MM.1S (cell line): ENCODE data around the gene MPND.

Experiments used
- DNase-seq: peaks from one replicate; pipeline ENCODE4 v3.0.0-alpha.2; 2015
- H2AFZ ChIP-seq: fragments of 300-600 bp; sonication (generic); 2 replicates; pipeline ENCODE4 v1.6.0; 2016; ENCODE audit warnings: antibody characterized with exemption, low read length
- H3F3A ChIP-seq: fragments of 300-600 bp; sonication (generic); 2 replicates; pipeline ENCODE4 v1.6.1; 2016; ENCODE audit warnings: mild to moderate bottlenecking, antibody characterized with exemption, low read length, moderate library complexity, mixed read lengths; ENCODE audit not compliant: insufficient read depth
- H3K27ac ChIP-seq: fragments of 300-600 bp; sonication (generic); 2 replicates; pipeline ENCODE4 v1.5.1; 2016; ENCODE audit warnings: mild to moderate bottlenecking, low read length
- H3K27me3 ChIP-seq: fragments of 300-600 bp; sonication (generic); replicated peaks from 2 replicates; pipeline ENCODE4 v1.6.0; 2016; ENCODE audit warnings: low read length; ENCODE audit not compliant: insufficient read depth
- H3K36me3 ChIP-seq: fragments of 300-600 bp; sonication (generic); replicated peaks from 2 replicates; pipeline ENCODE4 v1.6.1; 2016; ENCODE audit warnings: mild to moderate bottlenecking, low read length, mixed read lengths; ENCODE audit not compliant: insufficient read depth
- H3K4me1 ChIP-seq: fragments of 300-600 bp; sonication (generic); 2 replicates; pipeline ENCODE4 v1.6.1; 2016; ENCODE audit warnings: low read length, mixed read lengths
- H3K4me2 ChIP-seq: fragments of 300-600 bp; sonication (generic); 2 replicates; pipeline ENCODE4 v1.6.0; 2016; ENCODE audit warnings: low read depth, low read length
- H3K4me3 ChIP-seq: fragments of 300-600 bp; sonication (generic); 2 replicates; pipeline ENCODE4 v1.5.1; 2016; ENCODE audit warnings: low read length, mixed read lengths
- H3K79me2 ChIP-seq: fragments of 300-600 bp; sonication (generic); 2 replicates; pipeline ENCODE4 v1.6.1; 2016; ENCODE audit warnings: mixed run types, low read length, mixed read lengths
- H3K9ac ChIP-seq: fragments of 300-600 bp; sonication (generic); 2 replicates; pipeline ENCODE4 v1.6.1; 2016; ENCODE audit warnings: low read length, mixed read lengths
- H3K9me2 ChIP-seq: fragments of 300-600 bp; sonication (generic); replicated peaks from 2 replicates; pipeline ENCODE4 v1.6.1; 2016; ENCODE audit warnings: mild to moderate bottlenecking, low read length, mixed read lengths; ENCODE audit not compliant: insufficient read depth
- H3K9me3 ChIP-seq: fragments of 300-600 bp; sonication (generic); replicated peaks from 2 replicates; pipeline ENCODE4 v1.6.1; 2016; ENCODE audit warnings: mild to moderate bottlenecking, low read length, mixed read lengths; ENCODE audit not compliant: insufficient read depth
- H4K20me1 ChIP-seq: fragments of 300-600 bp; sonication (generic); 2 replicates; pipeline ENCODE4 v1.6.1; 2016; ENCODE audit warnings: mild to moderate bottlenecking, low read length, moderate library complexity, mixed read lengths; ENCODE audit not compliant: insufficient read depth
- EZH2 ChIP-seq: fragments of 300-600 bp; sonication (generic); optimal IDR thresholded peaks from 2 replicates; pipeline ENCODE3; 2017; ENCODE audit warnings: low read depth, mild to moderate bottlenecking, antibody characterized with exemption, low read length, mixed read lengths
- EZH2phosphoT487 ChIP-seq: fragments of 300-600 bp; sonication (generic); IDR thresholded peaks from 2 replicates; pipeline ENCODE4 v1.6.1; 2018; ENCODE audit warnings: antibody characterized with exemption, low read length
- TF ChIP-seq, protein P1 (sequence below): fragments of 300-600 bp; sonication (generic); IDR thresholded peaks from 2 replicates; pipeline ENCODE4 v1.5.1; 2016; ENCODE audit warnings: antibody characterized with exemption, low read length, mixed read lengths

The MPND gene

DNA sequence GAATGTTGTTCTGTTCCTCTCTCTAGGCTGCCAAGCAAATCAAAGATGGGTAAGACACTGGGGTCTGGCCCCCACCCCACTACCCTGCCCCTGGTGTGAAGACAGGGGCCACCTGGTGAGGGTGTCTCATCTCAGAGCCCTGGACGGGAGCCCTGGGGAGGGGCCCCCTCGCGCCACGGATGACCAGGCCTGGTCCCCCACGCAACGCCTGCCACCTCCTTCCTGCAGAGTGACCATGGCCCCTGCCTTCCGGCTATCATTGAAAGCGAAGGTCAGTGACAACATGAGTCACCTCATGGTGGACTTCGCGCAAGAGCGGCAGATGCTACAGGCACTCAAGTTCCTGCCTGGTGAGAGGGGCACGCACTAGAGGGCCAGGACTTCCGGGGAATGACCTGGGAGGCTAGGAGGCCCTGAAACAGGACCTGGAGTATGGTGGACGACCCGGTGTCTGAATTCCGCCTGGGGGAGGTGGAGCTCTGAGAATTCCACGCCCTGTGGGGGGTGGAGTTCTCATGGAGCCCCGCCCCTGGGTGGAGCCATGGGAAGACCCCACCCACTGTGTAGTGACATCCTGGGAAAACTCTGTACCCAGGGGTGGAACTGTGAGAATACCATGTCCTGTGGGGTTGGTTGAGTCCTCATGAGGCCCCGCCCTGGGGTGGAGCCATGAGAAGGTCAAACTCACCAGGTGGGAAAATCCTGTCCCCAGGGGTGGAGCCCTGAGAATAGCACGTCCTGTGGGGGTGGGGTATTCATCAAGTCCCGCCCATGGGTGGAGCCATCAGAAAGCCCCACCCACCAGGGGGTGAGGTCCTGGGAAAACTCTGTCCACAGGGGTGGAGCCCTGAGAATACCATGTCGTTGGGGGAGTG, 32.9 kb upstream of the MPND start:
- peaks cover 58% of the 10 kb centered on the region for H3K27me3 ChIP-seq
- no peaks in the 10 kb centered on the region for H3K9me2 ChIP-seq
- H3K4me2 ChIP-seq: no peak overlapping the region
- H4K20me1 ChIP-seq: no peaks in the 10 kb centered on the region
- no peaks in the 10 kb centered on the region for H3K9me3 ChIP-seq
- no peak overlapping the region for H3K4me3 ChIP-seq
- TF ChIP-seq, protein P1, sequence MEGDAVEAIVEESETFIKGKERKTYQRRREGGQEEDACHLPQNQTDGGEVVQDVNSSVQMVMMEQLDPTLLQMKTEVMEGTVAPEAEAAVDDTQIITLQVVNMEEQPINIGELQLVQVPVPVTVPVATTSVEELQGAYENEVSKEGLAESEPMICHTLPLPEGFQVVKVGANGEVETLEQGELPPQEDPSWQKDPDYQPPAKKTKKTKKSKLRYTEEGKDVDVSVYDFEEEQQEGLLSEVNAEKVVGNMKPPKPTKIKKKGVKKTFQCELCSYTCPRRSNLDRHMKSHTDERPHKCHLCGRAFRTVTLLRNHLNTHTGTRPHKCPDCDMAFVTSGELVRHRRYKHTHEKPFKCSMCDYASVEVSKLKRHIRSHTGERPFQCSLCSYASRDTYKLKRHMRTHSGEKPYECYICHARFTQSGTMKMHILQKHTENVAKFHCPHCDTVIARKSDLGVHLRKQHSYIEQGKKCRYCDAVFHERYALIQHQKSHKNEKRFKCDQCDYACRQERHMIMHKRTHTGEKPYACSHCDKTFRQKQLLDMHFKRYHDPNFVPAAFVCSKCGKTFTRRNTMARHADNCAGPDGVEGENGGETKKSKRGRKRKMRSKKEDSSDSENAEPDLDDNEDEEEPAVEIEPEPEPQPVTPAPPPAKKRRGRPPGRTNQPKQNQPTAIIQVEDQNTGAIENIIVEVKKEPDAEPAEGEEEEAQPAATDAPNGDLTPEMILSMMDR: no peak
- TF ChIP-seq EZH2 (no peak), EZH2phosphoT487 (no peak)
- H3K27ac ChIP-seq: no peak overlapping the region
- H2AFZ ChIP-seq: no peak overlapping the region
- H3K4me1 ChIP-seq: no peaks in the 10 kb centered on the region
- no peak overlapping the region for H3K9ac ChIP-seq
- DNase-seq: no peak
- no peaks in the 10 kb centered on the region for H3K79me2 ChIP-seq
- no peaks in the 10 kb centered on the region for H3F3A ChIP-seq
- no peaks in the 10 kb centered on the region for H3K36me3 ChIP-seq

DNA sequence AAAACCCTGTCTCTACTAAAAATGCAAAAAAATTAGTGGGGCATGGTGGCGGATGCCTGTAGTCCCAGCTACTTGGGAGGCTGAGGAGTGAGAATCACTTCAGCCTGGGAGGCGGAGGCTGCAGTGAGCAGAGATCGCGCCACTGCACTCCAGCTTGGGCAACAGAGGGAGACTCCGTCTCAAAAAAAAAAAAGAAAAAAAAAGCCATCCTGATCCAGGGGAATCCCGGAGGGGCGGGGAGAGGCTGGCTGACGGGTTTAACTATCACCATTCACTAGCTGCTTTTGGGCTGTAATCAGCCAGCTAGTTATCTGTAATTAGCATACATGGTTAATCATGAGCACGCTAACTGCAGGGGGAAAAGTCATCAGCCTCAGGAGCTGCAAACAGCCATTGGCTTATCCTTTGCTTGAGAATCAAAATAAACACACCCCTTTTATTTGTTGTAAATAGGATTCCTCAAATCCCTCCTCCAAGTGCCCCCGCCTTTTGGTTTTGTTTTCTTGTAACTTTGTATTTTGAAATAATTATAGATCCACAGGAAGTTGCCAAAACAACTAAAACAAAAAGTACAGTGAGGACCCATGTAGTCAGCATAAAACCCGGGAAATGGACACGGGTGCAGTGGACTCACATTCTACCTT, 29.4 kb upstream of the MPND start:
- Histone ChIP-seq H3K9me2 (no peaks in the 10 kb centered on the region), H4K20me1 (no peaks in the 10 kb centered on the region), H2AFZ (no peak overlapping the region), H3K9ac (no peak overlapping the region), H3K4me3 (no peak overlapping the region), H3K36me3 (no peaks in the 10 kb centered on the region), H3F3A (no peaks in the 10 kb centered on the region), H3K27ac (no peak overlapping the region), H3K4me2 (no peak overlapping the region), H3K9me3 (no peaks in the 10 kb centered on the region), H3K79me2 (no peaks in the 10 kb centered on the region), H3K27me3 (peaks cover 59% of the 10 kb centered on the region), H3K4me1 (no peaks in the 10 kb centered on the region)
- no peak for DNase-seq
- TF ChIP-seq EZH2phosphoT487 (no peak), EZH2 (no peak)
- TF ChIP-seq, protein P1: no peak

DNA sequence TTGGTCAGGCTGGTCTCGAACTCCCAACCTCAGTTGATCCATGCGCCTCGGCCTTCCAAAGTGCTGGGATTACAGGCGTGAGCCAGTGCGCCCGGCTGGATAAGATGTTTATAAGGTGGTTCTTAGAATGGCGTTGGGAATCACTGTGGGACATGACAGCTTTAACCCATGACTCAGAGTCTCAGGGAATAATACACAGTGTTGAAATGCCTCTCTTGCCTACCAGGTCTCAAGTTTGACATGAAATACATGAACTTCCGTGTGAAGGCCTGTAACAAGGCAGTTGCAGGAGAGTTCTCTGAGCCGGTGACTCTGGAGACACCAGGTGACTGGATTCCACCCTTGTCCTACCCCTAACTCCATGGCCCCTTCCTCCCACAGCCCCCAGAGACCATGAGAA, 26.4 kb upstream of the MPND start:
- Histone ChIP-seq H3K4me2 (no peak overlapping the region), H3K4me1 (no peaks in the 10 kb centered on the region), H2AFZ (no peak overlapping the region), H3K4me3 (no peak overlapping the region), H3K9ac (no peak overlapping the region), H3K9me2 (no peaks in the 10 kb centered on the region), H3F3A (no peaks in the 10 kb centered on the region), H3K79me2 (no peaks in the 10 kb centered on the region), H3K27me3 (peaks cover 63% of the 10 kb centered on the region), H3K27ac (no peak overlapping the region), H3K9me3 (no peaks in the 10 kb centered on the region), H3K36me3 (no peaks in the 10 kb centered on the region), H4K20me1 (no peaks in the 10 kb centered on the region)
- TF ChIP-seq, protein P1: no peak
- DNase-seq: no peak
